Upper lobe of left lung (tissue), 6 donors: ENCODE results near the gene GAREM2. TPM values are rescaled to one million over a fixed set of nuclear protein-coding genes. Genes with fewer than 3 reads are reported as not detected.

Source experiments
- ATAC-seq, 2 donors: fragments of 200-7000 bp; cut with Tn5 transposase; one replicate each; pipeline ENCODE4 v1.9.1; 2022; ENCODE audit warnings: mild to moderate bottlenecking in 2 of 2, moderate library complexity in 2 of 2; ENCODE audit not compliant: low FRiP score in 2 of 2
- DNase-seq, 2 donors: peaks; one replicate each; pipeline ENCODE4 v3.0.0-alpha.2; 2019 to 2020
- H3K27ac ChIP-seq, 4 donors: fragments of 200-600 bp; sonication (generic); one replicate each; pipeline ENCODE4 v1.5.1; 2016 to 2019
- H3K27me3 ChIP-seq, 4 donors: fragments of 200-600 bp; sonication (generic); one replicate each; pipeline ENCODE4 v1.5.1; 2017 to 2019
- H3K36me3 ChIP-seq, 4 donors: fragments of 200-600 bp; sonication (generic); one replicate each; pipeline ENCODE4 v1.5.1; 2016 to 2019
- H3K4me1 ChIP-seq, 4 donors: fragments of 200-600 bp; sonication (generic); one replicate each; pipeline ENCODE4 v1.5.1; 2018 to 2019
- H3K4me3 ChIP-seq, 4 donors: fragments of 200-600 bp; sonication (generic); one replicate each; pipeline ENCODE4 v1.5.1; 2017 to 2019; ENCODE audit warnings: mild to moderate bottlenecking in 2 of 4, moderate library complexity in 1 of 4
- H3K9me3 ChIP-seq, 4 donors: fragments of 200-600 bp; sonication (generic); one replicate each; pipeline ENCODE4 v1.5.1; 2018 to 2019
- EP300 ChIP-seq, 4 donors: sonication (generic); formaldehyde crosslinking; IDR thresholded peaks; one replicate each; pipeline ENCODE4 v1.5.1; 2017; ENCODE audit warnings: antibody characterized with exemption in 4 of 4, control low read depth in 2 of 4
- POLR2A ChIP-seq, 4 donors: fragments of 450-650 bp; IDR thresholded peaks; one replicate each; pipeline ENCODE4 v1.5.1; 2016 to 2017; ENCODE audit warnings: antibody characterized with exemption in 4 of 4, mild to moderate bottlenecking in 2 of 4
- POLR2AphosphoS5 ChIP-seq, 2 donors: sonication (generic); formaldehyde crosslinking; IDR thresholded peaks; one replicate each; pipeline ENCODE4 v1.5.1; 2017; ENCODE audit warnings: antibody characterized with exemption in 2 of 2
- WGBS, 2 donors: methylation state at CpG; one replicate each; pipeline ENCODE4 v1.1.5; 2017 to 2018; 5-methylcytosine and 5-hydroxymethylcytosine counted together
- total RNA-seq, 6 donors: library from RNA; depleted of rRNA in 4 of 6; stranded (reverse); fragments of >200 nt in 4 of 6; gene quantifications; one replicate each; pipeline versions ENCODE4 v1.1.0 to v1.2.1, GENCODE V29; 2016 to 2021
- TF ChIP-seq, protein P1 (sequence below), 6 experiments: fragments of 450-650 bp in 4 of 6; fragments of 200-600 bp in 2 of 6; sonication (generic) in 2 of 6; IDR thresholded peaks; one replicate each; pipeline ENCODE4 v1.5.1; 2016 to 2019; ENCODE audit warnings: antibody characterized with exemption in 6 of 6
- donor health status: DM: no; HTN: no; CAD: no; lungs with moderate emphysema.
- donor health status: DM: no; HTN: yes; CAD: no; lungs with severe emphysema.

GAREM2 gene
- total RNA-seq, 6 donors from 2014 or later, result 0.22 to 2.6 (median 0.49) TPM; not detected in 1

DNA sequence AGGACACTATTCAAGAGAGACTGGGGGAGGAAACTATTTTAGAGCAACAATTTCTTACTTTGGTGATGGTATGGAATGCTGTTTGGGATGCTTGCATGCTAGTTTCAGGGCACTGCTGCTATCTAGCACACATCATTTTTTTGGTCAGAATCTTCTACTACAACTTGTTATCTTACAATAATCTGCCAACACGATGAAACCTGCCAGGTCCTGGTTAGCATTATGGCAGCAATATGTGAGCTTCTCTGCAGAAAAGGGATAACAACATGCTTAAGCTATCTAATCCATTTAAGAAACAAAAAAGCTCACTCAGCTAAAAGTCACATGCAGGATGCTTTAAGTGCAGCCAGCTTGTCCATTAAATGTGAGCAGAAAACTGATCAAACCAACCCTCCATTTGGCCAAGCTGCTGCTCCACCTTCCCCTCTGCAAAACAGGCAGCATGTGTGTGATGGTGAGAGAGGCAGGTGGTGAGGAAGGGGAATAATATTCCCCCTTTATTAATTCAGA, 30.1 kb downstream of the GAREM2 start:
- DNase-seq, result no peak
- Histone ChIP-seq H3K36me3 (peaks cover 14 to 94% (median 60%) of the 10 kb centered on the region in 4 donors), H3K9me3 (no peaks in the 10 kb centered on the region), H3K4me3 (no peak overlapping the region), H3K27ac (no peak overlapping the region), H3K27me3 (no peaks in the 10 kb centered on the region), H3K4me1 (no peaks in the 10 kb centered on the region)
- WGBS, 2 donors, result 74 to 80% methylated on average over 1 of the region's 1 CpG
- TF ChIP-seq POLR2A (IDR thresholded peaks at IDR 0.05) (no peak), EP300 (IDR thresholded peaks at IDR 0.05) (no peak), POLR2AphosphoS5 (IDR thresholded peaks at IDR 0.05) (no peak)
- ATAC-seq, result no peak

DNA sequence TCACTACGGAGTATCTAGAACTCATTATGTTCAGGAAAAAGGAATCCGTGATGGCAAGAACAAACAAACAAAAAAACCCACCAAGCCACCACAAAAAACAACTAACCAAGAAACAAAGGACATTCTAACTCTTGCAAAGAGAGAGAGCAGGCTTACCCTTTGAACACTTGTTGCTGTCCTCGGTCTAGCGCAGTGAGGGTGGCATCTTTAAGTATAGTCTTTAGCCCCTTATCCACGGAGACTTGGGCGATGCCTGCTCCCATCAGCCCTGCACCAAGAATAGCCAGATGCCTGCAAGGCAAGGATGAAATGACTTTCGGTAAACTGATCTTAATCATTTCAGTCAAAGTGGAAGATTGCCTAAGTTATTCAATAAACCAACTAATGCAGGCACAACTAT, 31.0 kb downstream of the GAREM2 start:
- Histone ChIP-seq H3K27ac (no peak overlapping the region), H3K9me3 (no peaks in the 10 kb centered on the region), H3K27me3 (no peaks in the 10 kb centered on the region), H3K4me3 (no peak overlapping the region), H3K4me1 (no peaks in the 10 kb centered on the region), H3K36me3 (peaks cover 18 to 91% (median 57%) of the 10 kb centered on the region in 4 donors)
- WGBS, 2 donors, result 93 to 95% methylated on average over 7 of the region's 7 CpGs
- TF ChIP-seq, protein P1, sequence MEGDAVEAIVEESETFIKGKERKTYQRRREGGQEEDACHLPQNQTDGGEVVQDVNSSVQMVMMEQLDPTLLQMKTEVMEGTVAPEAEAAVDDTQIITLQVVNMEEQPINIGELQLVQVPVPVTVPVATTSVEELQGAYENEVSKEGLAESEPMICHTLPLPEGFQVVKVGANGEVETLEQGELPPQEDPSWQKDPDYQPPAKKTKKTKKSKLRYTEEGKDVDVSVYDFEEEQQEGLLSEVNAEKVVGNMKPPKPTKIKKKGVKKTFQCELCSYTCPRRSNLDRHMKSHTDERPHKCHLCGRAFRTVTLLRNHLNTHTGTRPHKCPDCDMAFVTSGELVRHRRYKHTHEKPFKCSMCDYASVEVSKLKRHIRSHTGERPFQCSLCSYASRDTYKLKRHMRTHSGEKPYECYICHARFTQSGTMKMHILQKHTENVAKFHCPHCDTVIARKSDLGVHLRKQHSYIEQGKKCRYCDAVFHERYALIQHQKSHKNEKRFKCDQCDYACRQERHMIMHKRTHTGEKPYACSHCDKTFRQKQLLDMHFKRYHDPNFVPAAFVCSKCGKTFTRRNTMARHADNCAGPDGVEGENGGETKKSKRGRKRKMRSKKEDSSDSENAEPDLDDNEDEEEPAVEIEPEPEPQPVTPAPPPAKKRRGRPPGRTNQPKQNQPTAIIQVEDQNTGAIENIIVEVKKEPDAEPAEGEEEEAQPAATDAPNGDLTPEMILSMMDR (IDR thresholded peaks at IDR 0.05), result no peak
- ATAC-seq, result no peak
- no peak for DNase-seq

DNA sequence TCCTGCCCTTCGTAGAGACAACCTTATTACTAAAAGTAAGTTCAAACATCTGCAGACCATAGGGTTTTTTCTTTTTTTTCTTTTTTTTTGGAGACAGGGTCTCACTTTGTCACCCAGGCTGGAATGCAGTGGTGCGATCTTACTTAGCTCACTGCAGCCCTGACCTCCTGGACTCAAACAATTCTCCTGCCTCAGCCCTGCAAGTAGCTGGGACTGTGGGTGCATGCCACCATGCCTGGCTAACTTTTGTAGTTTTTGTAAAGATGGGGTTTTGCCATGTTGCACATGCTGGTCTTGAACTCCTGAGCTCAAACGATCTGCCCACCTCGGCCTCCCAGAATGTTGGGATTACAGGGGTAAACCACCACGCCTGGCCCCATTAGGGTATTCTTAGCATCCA, 39.1 kb downstream of the GAREM2 start:
- Histone ChIP-seq H3K9me3 (no peaks in the 10 kb centered on the region), H3K27ac (no peak overlapping the region), H3K27me3 (no peaks in the 10 kb centered on the region), H3K36me3 (peaks cover 40 to 92% (median 64%) of the 10 kb centered on the region in 4 donors), H3K4me1 (no peaks in the 10 kb centered on the region), H3K4me3 (no peak overlapping the region)
- WGBS, 2 donors, result 96 to 98% methylated on average over 5 of the region's 5 CpGs
- TF ChIP-seq POLR2AphosphoS5 (IDR thresholded peaks at IDR 0.05) (no peak), POLR2A (IDR thresholded peaks at IDR 0.05) (no peak), EP300 (IDR thresholded peaks at IDR 0.05) (no peak)
- TF ChIP-seq, protein P1 (IDR thresholded peaks at IDR 0.05), result no peak
- no peak for DNase-seq
- ATAC-seq, result no peak

DNA sequence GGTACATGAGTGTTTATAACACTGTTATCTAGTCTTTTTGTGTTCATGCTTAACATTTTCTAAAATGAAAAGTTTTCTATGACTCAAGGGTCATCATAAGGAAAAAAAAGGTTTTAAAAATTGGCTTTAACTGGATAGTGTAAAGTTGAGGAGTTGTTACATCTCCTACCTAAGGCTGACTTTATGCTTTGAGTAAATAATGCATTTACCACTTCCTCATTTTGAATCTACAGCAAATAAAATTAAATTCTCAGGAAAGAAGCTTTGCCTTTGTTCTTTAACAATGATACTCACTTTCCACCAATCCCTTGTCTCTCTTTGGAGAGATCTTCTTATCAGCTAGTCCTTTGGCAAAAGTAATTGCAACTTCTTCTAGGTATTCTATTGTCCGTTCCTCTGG, 41.9 kb downstream of the GAREM2 start:
- ATAC-seq (no peak), DNase-seq (no peak)
- Histone ChIP-seq H3K9me3 (no peaks in the 10 kb centered on the region), H3K36me3 (peaks cover 30 to 90% (median 56%) of the 10 kb centered on the region in 4 donors), H3K27me3 (no peaks in the 10 kb centered on the region), H3K4me1 (no peaks in the 10 kb centered on the region), H3K27ac (no peak overlapping the region), H3K4me3 (no peak overlapping the region)
- TF ChIP-seq, protein P1 (IDR thresholded peaks at IDR 0.05), result no peak
- TF ChIP-seq POLR2A (IDR thresholded peaks at IDR 0.05) (no peak), EP300 (IDR thresholded peaks at IDR 0.05) (no peak), POLR2AphosphoS5 (IDR thresholded peaks at IDR 0.05) (no peak)
- WGBS, 2 donors, result 80 to 94% methylated on average over 1 of the region's 1 CpG

DNA sequence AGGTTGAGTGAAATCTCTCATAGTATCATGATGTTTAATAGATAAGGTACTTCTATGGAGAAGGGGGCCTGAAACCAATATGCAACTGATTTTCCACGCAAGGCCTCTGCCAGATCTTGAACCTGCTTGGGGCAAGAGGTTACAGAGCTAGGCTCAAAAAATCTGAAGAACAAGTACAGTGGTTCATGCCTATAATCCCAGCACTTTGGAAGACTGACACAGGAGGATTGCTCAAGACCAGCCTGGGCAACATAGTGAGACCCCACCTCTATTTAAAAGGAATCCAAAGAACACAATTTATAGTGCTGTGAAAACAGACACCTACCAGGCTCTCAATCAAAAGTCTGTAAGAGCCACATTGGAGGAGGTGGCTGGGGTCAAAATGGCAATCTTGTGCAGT, 42.9 kb downstream of the GAREM2 start:
- TF ChIP-seq POLR2AphosphoS5 (IDR thresholded peaks at IDR 0.05) (no peak), EP300 (IDR thresholded peaks at IDR 0.05) (no peak), POLR2A (IDR thresholded peaks at IDR 0.05) (no peak)
- TF ChIP-seq, protein P1 (IDR thresholded peaks at IDR 0.05), result no peak
- H3K27ac ChIP-seq, result no peak overlapping the region
- DNase-seq, result no peak
- H3K4me1 ChIP-seq, result no peaks in the 10 kb centered on the region
- H3K27me3 ChIP-seq, result no peaks in the 10 kb centered on the region
- peaks cover 30 to 87% (median 51%) of the 10 kb centered on the region in 4 donors for H3K36me3 ChIP-seq
- H3K9me3 ChIP-seq, result no peaks in the 10 kb centered on the region
- WGBS, 2 donors, result 93 to 96% methylated on average over 1 of the region's 1 CpG
- H3K4me3 ChIP-seq, result no peak overlapping the region
- ATAC-seq, result no peak
